Chondrocyte (in vitro differentiated cells): ENCODE measurements around the gene FYN. TPM values are rescaled to one million over a fixed set of nuclear protein-coding genes. Genes with fewer than 3 reads are reported as not detected.

ENCODE experiments used
- DNase-seq: peaks from one replicate; pipeline ENCODE4 v3.0.0; 2021; ENCODE audit warnings: mixed read lengths, low spot score
- H3K27ac Mint-ChIP-seq: one replicate; pipeline ENCODE4 v1.8.0; 2021; ENCODE audit warnings: mild to moderate bottlenecking, moderate library complexity, mixed read lengths; ENCODE audit not compliant: unreplicated experiment
- H3K27me3 Mint-ChIP-seq: 2 replicates; pipeline ENCODE4 v1.8.0; 2021; ENCODE audit warnings: low read depth, mixed read lengths
- H3K36me3 Mint-ChIP-seq: 2 replicates; pipeline ENCODE4 v1.8.0; 2021; ENCODE audit warnings: low read depth, mixed read lengths
- H3K4me1 Mint-ChIP-seq: 2 replicates; pipeline ENCODE4 v1.8.0; 2021; ENCODE audit warnings: low read depth, mild to moderate bottlenecking, mixed read lengths
- H3K4me3 Mint-ChIP-seq: one replicate; pipeline ENCODE4 v1.8.0; 2021; ENCODE audit warnings: mild to moderate bottlenecking, moderate library complexity, mixed read lengths; ENCODE audit not compliant: unreplicated experiment
- H3K9me3 Mint-ChIP-seq: 2 replicates; pipeline ENCODE4 v1.8.0; 2021; ENCODE audit warnings: low read depth, mixed read lengths
- CTCF ChIP-seq: fragments of 200-600 bp; sonication (generic); IDR thresholded peaks from 2 replicates; pipeline ENCODE4 v1.5.0; 2021; ENCODE audit warnings: antibody characterized with exemption, mild to moderate bottlenecking, moderate library complexity
- total RNA-seq: library from RNA; stranded (reverse); gene quantifications from 3 replicates; pipeline ENCODE4 v1.2.1, GENCODE V29; 2021

The FYN gene
- total RNA-seq, 1 donor from 2014 or later = 109 TPM

- no peaks in the 10 kb centered on the region for H3K36me3 Mint-ChIP-seq
- no peak for TF ChIP-seq CTCF
- H3K27me3 Mint-ChIP-seq = no peaks in the 10 kb centered on the region
- DNase-seq = no peak
- peaks cover 15% of the 10 kb centered on the region for H3K4me1 Mint-ChIP-seq
- H3K27ac Mint-ChIP-seq = no peak overlapping the region
- no peaks in the 10 kb centered on the region for H3K9me3 Mint-ChIP-seq
- no peak overlapping the region for H3K4me3 Mint-ChIP-seq
Observed at GRCh38 chr6:111846066-111846465, 27.2 kb downstream of the FYN start.

- H3K27me3 Mint-ChIP-seq = no peaks in the 10 kb centered on the region
- no peaks in the 10 kb centered on the region for H3K9me3 Mint-ChIP-seq
- peak overlapping the region; percentile 43 for H3K27ac Mint-ChIP-seq
- H3K4me1 Mint-ChIP-seq = peaks cover 15% of the 10 kb centered on the region
- no peak overlapping the region for H3K4me3 Mint-ChIP-seq
- TF ChIP-seq CTCF = no peak
- no peak for DNase-seq
- no peaks in the 10 kb centered on the region for H3K36me3 Mint-ChIP-seq
Observed at GRCh38 chr6:111845441-111845871, 27.8 kb downstream of the FYN start.

GRCh38 chr6:111844921-111845320 lies 28.3 kb downstream of the FYN start:
- Mint-ChIP-seq H3K9me3 (no peaks in the 10 kb centered on the region), H3K36me3 (no peaks in the 10 kb centered on the region), H3K4me3 (no peak overlapping the region), H3K4me1 (peaks cover 12% of the 10 kb centered on the region), H3K27me3 (no peaks in the 10 kb centered on the region), H3K27ac (peak overlapping the region; percentile 50)
- DNase-seq = no peak
- TF ChIP-seq CTCF = peak; percentile 55

GRCh38 chr6:111844376-111844775 lies 28.9 kb downstream of the FYN start:
- Mint-ChIP-seq H3K4me1 (peaks cover 12% of the 10 kb centered on the region), H3K9me3 (no peaks in the 10 kb centered on the region), H3K4me3 (no peak overlapping the region), H3K27ac (peak overlapping the region; percentile 50), H3K27me3 (no peaks in the 10 kb centered on the region), H3K36me3 (no peaks in the 10 kb centered on the region)
- no peak for DNase-seq
- TF ChIP-seq CTCF = no peak

- DNase-seq = no peak
- peaks cover 2% of the 10 kb centered on the region for H3K36me3 Mint-ChIP-seq
Observed at GRCh38 chr6:111843347-111844147, 29.7 kb downstream of the FYN start.

More at GRCh38 chr6:111843347-111844147, 29.7 kb downstream of the FYN start:
- Mint-ChIP-seq H3K9me3 (no peaks in the 10 kb centered on the region), H3K27ac (no peak overlapping the region), H3K4me3 (no peak overlapping the region), H3K4me1 (peaks cover 12% of the 10 kb centered on the region), H3K27me3 (no peaks in the 10 kb centered on the region)
- TF ChIP-seq CTCF = no peak
